Measurements from ENCODE around the gene WDR37.

WDR37 gene

GRCh38 chr10:1169981-1170866 is 114.0 kb downstream of the WDR37 start:
- no peak for DNase-seq (ENCODE audit: low spot score)

DNA sequence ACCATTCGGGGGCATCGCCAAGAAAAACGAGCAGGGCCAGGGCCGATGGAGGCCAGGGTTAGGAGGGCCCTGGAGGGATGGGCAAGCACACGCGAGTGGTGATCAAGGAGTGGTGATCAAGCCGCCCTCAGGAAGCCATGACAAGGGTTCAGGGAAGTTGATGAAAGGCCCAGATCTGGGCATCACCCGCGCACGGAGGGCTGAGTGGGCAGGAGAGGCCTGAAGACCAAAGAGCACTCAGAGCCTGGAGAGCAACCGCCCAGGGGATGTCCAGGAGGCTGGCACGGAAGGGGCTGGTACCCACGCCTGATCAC is 114.6 kb downstream of the WDR37 start:
- no peak for DNase-seq (ENCODE audit: low spot score)

DNA sequence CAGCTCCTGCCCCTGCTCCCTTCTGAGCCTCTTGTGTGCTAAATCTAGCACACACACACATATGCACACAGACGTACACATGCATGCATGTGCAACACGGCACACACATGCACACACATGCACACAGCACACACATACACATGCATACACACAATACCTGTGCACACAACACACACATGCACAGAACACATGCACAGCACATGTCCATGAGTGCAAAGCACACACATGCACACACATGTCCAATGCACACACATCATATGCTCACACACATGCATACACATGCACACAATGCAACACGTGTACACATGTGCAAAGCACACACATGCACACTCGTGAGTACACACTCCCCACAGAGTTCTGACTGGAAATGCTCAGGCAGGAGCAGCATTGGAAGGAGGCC is 115.0 kb downstream of the WDR37 start:
- DNase-seq (ENCODE audit: low spot score) = no peak

- no peak for DNase-seq (ENCODE audit: low spot score)
These were observed 115.4 kb downstream of the WDR37 start for GRCh38 chr10:1171586-1171985.

GRCh38 chr10:1172256-1172984 is 116.2 kb downstream of the WDR37 start:
- no peak for DNase-seq (ENCODE audit: low spot score)

DNA sequence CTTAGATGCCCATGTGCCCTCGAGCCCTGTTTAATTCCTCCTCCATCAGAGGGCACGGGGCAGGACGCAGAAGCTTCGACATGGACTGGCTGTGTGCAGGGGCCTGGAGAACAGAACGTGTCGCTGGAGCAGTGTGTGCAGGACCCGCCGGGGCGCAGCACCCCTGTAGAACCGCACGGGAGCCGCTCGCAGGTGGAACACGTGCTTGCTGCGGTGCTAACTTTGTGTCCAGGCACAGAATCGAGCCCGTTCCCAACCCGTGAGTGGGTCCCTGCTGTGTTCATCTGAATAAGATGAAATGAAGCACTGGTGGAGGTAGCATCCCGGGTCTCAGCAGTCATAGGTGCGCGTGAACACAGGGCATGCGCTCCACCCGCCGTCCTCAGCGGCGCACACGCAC is 116.9 kb downstream of the WDR37 start:
- no peak for DNase-seq (ENCODE audit: low spot score)

GRCh38 chr10:1174022-1174421 is 117.8 kb downstream of the WDR37 start:
- no peak for DNase-seq (ENCODE audit: low spot score)

- DNase-seq (ENCODE audit: low spot score) = no peak
These were observed 119.9 kb downstream of the WDR37 start for GRCh38 chr10:1175956-1176565.

DNA sequence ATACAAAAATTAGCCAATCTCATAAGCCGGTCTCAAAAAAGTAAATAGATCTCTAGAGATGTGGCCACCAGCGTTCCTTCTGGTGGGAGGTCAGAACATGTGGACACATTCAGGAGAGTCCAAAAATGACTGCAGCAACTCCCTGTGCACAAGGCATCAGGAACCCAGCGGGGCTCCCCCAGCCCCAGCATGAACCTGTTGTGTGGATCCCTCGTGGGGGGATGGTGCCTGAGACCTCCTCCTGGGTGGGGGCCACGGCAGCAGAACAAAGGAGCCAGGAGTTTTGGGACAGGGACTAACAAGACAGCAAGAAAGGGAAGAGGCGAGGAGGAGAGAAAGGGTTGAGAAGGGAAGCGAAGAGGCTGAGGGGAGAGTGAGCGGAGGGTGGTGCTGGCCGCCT is 121.8 kb downstream of the WDR37 start:
- DNase-seq (ENCODE audit: low spot score) = no peak

GRCh38 chr10:1178506-1178905 is 122.3 kb downstream of the WDR37 start:
- DNase-seq (ENCODE audit: low spot score) = no peak

DNA sequence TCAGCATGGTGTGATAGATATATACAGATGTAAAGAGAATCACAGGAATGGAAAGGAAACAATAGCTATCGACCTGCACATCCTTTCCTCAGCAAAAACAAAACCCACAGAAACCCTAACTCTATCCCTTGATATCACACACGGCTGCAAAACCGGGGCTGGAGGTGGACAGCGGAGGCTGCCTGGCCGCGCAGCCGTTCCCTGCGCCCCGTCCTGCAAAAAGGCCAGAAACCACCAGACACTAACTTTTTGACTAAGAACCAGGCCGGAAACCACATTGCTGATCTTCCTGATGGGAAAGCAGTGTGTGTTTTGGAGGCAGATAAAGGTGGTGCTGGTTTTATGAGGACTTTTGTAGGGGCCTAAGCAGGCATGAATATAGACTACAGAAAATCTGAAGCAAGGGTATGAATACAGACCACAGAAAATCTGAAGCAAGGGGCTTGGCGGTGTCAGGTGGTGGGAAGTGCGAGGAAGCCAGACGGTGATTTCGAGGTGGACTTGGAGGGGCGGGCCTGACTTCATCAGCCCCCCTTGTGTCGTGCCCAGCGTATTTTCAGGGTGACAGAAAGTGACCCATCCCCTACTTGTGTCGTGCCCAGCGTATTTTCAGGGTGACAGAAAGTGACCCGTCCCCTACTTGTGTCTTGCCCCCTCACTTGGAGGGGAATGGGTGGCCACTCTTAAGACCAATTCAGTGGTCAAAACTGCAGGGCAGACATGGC is 123.3 kb downstream of the WDR37 start:
- no peak for DNase-seq (ENCODE audit: low spot score)

GRCh38 chr10:1180071-1180730 is 124.0 kb downstream of the WDR37 start:
- no peak for DNase-seq (ENCODE audit: low spot score)

DNA sequence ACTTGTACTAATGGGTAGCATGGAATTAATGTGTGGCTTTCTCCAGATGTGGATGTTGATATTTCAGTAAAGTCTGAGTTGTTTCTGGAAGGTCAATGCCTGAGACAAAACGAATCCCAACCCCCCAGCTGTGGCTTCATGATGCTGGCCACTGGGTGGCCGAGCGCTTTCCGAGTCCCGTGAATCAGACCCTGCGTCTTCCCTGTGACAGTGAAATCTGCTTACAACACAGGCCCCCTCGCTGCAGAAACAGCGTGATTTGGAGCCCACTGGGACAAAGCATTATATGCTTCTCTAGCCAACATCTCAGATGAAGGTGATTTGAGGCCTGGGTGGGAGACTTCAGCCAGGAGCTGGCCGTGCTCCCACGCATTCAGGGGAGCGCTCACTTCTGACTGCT is 124.7 kb downstream of the WDR37 start:
- no peak for DNase-seq (ENCODE audit: low spot score)

Data from GM03348 (cell line).